Muscle layer of duodenum (tissue), 2 donors: ENCODE measurements around the gene VSIG10L2.
"Not testable (repeated sequence)": the region's sequence is repeated elsewhere in the genome, so short reads cannot be mapped to it uniquely, and the experiment has no call there.

Experiments
- H3K27ac ChIP-seq: one replicate; pipeline ENCODE4 v1.7.0; 2013; ENCODE audit warnings: mild to moderate bottlenecking, low read length
- H3K27me3 ChIP-seq: one replicate; pipeline ENCODE4 v1.7.0; 2013; ENCODE audit warnings: low read depth, mild to moderate bottlenecking, control low read depth, low read length
- H3K36me3 ChIP-seq, 2 donors: one replicate each; pipeline ENCODE4 v1.7.0; 2013; ENCODE audit warnings: low read length in 2 of 2, control low read depth in 1 of 2, mild to moderate bottlenecking in 1 of 2; ENCODE audit not compliant: insufficient read depth in 2 of 2, control insufficient read depth in 1 of 2
- H3K4me1 ChIP-seq, 2 donors: one replicate each; pipeline ENCODE4 v1.7.0; 2013; ENCODE audit warnings: low read length in 2 of 2, mild to moderate bottlenecking in 2 of 2, control low read depth in 1 of 2, moderate library complexity in 1 of 2; ENCODE audit not compliant: insufficient read depth in 2 of 2, control insufficient read depth in 1 of 2
- H3K4me3 ChIP-seq, 2 donors: one replicate each; pipeline ENCODE4 v1.7.0; 2013; ENCODE audit warnings: low read length in 2 of 2, low read depth in 1 of 2, mild to moderate bottlenecking in 1 of 2
- H3K9me3 ChIP-seq, 2 donors: one replicate each; pipeline ENCODE4 v1.7.0; 2013; ENCODE audit warnings: low read length in 2 of 2, control low read depth in 1 of 2, mild to moderate bottlenecking in 1 of 2; ENCODE audit not compliant: control insufficient read depth in 1 of 2
- donor health status: healthy.

The VSIG10L2 gene

DNA sequence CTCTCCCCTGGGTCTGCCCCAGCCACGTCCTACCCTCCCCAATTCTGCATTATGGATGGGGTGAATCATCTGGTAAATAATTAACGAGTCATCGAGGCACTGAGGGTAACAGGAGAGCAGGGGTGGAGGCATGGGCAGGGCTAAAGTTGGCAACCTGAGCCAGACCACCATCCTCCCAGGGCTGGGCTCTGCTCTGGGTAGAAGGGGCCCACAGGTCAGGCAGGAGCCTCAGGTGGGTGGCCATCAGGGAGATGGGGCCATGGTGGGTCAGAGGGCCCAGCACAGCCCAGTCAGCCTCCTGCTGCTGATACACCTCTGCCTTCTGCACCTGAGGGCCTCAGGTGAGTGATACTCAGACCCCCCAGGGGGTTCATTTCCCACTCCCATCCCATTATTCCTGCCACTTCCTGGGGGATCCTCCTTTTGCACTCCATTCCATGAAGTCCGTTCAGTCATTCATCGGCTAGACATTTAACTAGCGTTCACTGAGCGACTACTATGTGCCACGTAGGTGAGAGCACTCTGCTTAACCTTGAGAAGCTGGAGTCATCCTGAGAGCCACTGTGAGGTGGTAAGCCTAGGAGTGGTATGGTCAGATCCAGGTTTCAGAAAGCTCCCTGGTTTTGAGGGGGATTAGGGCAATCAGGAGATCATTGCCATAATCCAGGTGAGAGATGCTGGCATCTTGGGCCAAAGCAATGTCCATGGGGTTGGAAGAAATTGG, at the start of gene VSIG10L2:
Gene VSIG10L2, plus strand, starts transcription at position 248 of the 724 bp plus-strand sequence. Its CDS starts 12 bp downstream, at position 260.
- no peak within 1 kb of the TSS for H3K27ac ChIP-seq
- H3K4me3 ChIP-seq: no peak within 1 kb of the TSS

GRCh38 chr11:125901872-125902271, 44.0 kb upstream of the VSIG10L2 start:
- Histone ChIP-seq H3K4me1 (peaks cover 4 to 16% of the 10 kb centered on the region in 2 donors), H3K9me3 (no peaks in the 10 kb centered on the region), H3K4me3 (no peak overlapping the region), H3K36me3 (peaks cover 12 to 14% of the 10 kb centered on the region in 2 donors), H3K27ac (no peak overlapping the region), H3K27me3 (peaks cover 6% of the 10 kb centered on the region)

More for the DNA sequence above, at the start of gene VSIG10L2:
- Histone ChIP-seq H3K27me3 (no peaks in the 10 kb centered on the region), H3K36me3 (no peaks in the 10 kb centered on the region), H3K9me3 (no peaks in the 10 kb centered on the region), H3K4me1 (peaks cover 0 to 20% of the 10 kb centered on the region in 2 donors)

DNA sequence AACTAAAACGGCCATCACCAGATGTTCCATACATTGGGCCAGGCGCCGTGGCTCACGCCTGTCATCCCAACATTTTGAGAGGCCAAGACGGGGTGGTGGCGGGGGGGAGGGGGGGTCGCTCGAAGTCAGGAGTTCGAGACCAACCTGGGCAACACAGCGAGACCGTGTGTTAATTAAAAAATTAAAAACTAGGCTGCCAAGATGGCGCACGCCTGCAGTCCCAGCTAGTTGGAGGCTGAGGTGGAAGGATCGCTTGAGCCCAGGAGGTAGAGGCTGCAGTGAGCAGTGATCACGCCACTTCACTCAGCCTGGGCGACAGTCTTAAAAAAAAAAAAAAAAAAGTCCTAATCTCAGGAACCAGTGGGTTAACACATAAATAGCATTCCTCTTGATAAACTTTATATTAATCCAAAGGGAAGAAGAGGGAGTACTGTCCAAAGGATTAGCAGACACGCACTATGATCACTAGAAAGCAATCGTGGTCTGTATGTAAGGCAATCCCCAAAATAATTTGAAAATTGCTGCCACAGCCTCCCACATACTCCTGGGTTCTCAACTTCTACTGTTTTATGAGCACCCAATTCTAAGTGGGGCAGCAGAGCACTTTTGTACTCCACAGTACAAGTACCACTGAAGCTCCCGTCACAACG, 43.4 kb upstream of the VSIG10L2 start:
- H3K36me3 ChIP-seq: peaks cover 12 to 14% of the 10 kb centered on the region in 2 donors
- peaks cover 6% of the 10 kb centered on the region for H3K27me3 ChIP-seq
- H3K27ac ChIP-seq: peak overlapping the region; percentile 94
- H3K4me1 ChIP-seq: peaks cover 4 to 16% of the 10 kb centered on the region in 2 donors
- no peaks in the 10 kb centered on the region for H3K9me3 ChIP-seq
- peak overlapping the region; percentile 71 to 92 for H3K4me3 ChIP-seq

DNA sequence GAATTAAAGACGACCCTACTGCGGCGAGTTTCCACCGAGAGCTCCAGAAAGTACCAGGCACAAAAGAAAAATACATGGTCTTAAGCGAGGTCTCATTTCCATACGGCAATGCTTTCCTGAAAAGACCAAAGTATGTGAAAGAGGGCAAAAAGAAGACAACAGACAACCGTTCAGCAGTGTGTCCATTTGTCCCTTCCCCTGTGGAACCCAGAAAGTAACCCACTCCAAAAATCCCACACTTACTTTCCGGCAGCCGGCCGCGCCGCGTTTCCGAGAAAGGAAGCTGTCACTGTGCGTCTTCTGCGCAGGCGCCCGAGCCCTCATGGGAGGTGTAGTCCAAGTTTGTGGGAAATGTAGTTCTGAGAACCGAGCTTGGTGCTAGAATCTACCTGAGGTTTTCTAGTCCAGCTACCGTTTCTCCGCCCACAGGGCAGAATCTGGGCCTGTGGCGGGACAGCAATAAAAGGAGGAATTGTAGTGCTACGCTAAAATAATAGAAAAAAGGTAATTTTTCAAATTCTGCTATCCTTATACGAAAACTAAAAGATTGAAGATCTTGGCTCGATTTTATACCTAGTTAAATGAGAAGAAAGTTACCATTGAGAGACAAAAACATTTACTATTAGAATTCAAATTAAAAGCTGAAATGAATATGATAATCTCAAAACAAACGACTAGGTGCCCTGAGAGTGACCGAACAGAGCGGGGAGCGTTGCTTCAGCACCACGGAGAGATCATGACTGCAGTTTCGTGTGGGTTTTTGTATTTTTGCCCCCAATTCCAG, 42.7 kb upstream of the VSIG10L2 start, which contains the start of gene PUS3:
Gene PUS3, minus strand, starts transcription at position 280 of the 784 bp plus-strand sequence. CDS start 6,922 bp downstream, outside the sequence.
- H3K9me3 ChIP-seq: no peaks in the 10 kb centered on the region
- peaks cover 6% of the 10 kb centered on the region for H3K27me3 ChIP-seq
- peaks cover 4 to 16% of the 10 kb centered on the region in 2 donors for H3K4me1 ChIP-seq
- H3K27ac ChIP-seq: peak within 1 kb of the TSS; percentile 94
- peaks cover 12 to 14% of the 10 kb centered on the region in 2 donors for H3K36me3 ChIP-seq
- H3K4me3 ChIP-seq: peak within 1 kb of the TSS; percentile 71 to 92

- H3K9me3 ChIP-seq: no peaks in the 10 kb centered on the region
- peaks cover 12 to 14% of the 10 kb centered on the region in 2 donors for H3K36me3 ChIP-seq
- H3K27me3 ChIP-seq: peaks cover 6% of the 10 kb centered on the region
- H3K4me3 ChIP-seq: peak within 1 kb of the TSS; percentile 71 to 92
- H3K4me1 ChIP-seq: peaks cover 4 to 16% of the 10 kb centered on the region in 2 donors
- no peak within 1 kb of the TSS for H3K27ac ChIP-seq
Measured at GRCh38 chr11:125903711-125904659, 41.9 kb upstream of the VSIG10L2 start, which contains the start of gene DDX25. Gene DDX25, plus strand, starts transcription at chr11:125904508. Its CDS starts 10 bp downstream, at chr11:125904518.

DNA sequence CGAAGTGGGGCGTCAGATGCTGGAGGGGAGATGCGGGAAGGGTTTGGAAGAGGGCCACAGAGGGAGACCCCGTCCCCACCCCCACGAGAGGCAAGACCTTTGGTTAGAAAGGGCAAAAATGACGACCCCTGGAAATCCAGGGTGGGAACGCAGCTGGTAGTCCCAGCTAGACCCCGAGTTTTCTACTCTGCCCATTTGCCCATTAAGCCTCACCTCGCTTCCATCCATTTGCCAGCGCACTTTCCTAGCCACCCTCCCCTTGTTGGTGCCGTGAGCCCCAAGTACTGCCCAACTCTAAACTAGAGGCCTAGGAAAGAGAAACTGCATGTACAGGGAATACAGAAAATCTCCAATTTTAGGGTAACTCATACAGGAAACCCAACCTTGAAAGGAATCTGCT, 41.2 kb upstream of the VSIG10L2 start:
- Histone ChIP-seq H3K4me3 (peak overlapping the region in 1 of 2 donors; percentile 71), H3K36me3 (peaks cover 7 to 8% of the 10 kb centered on the region in 2 donors), H3K4me1 (peaks cover 4 to 16% of the 10 kb centered on the region in 2 donors), H3K27ac (no peak overlapping the region), H3K9me3 (no peaks in the 10 kb centered on the region), H3K27me3 (peaks cover 6% of the 10 kb centered on the region)

GRCh38 chr11:125910226-125910849, 35.5 kb upstream of the VSIG10L2 start:
- no peak overlapping the region for H3K4me3 ChIP-seq

DNA sequence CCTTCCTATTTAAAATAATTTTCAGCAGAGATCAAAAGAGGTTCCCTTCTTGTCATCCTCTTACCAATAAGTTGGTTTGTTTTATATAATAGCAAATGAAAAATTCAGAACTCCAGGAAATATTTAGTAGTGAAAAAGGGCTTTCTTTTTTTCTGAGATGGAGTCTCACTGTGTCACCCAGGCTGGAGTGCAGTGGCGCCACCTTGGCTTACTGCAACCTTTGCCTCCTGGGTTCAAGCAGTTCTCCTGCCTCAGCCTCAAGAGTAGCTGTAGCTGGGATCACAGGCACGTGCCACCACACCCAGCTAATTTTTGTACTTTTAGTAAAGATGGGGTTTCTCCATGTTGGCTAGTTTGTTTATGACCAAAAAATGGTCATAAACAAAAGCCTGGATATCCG, 31.2 kb upstream of the VSIG10L2 start:
- H3K9me3 ChIP-seq, H3K4me3 ChIP-seq, H3K27ac ChIP-seq, H3K4me1 ChIP-seq, H3K36me3 ChIP-seq, H3K27me3 ChIP-seq: not testable (repeated sequence)

More at GRCh38 chr11:125910226-125910849, 35.5 kb upstream of the VSIG10L2 start:
- Histone ChIP-seq H3K27me3 (no peaks in the 10 kb centered on the region), H3K36me3 (no peaks in the 10 kb centered on the region), H3K4me1 (no peaks in the 10 kb centered on the region), H3K9me3 (no peaks in the 10 kb centered on the region), H3K27ac (no peak overlapping the region)

DNA sequence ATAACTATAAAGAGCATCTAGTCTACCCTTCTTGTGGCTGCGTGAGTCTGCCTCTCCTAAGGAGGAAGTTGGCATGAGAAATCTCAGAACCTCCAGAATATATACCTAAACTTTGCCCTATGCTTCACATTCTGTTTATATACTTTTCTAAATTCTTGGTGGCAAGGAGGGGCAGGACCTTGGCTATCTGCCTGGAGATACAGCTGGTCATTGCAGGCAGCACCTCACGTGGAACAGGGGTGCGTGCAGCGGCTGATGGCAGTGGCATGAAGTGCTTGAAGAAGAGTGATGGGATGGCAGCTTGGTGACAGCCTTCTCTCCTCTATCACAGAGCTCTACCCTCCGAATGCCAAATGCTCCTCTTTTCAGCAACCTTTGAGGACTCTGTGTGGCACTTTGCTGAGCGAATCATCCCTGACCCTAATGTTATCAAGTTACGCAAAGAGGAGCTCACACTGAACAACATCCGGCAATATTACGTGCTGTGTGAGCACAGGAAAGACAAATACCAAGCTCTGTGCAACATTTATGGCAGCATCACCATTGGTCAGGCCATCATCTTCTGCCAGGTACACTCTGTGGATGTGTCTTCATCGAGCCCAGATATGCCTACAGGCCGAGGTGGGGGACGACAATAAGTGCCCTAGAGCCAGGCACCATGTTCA, 29.0 kb upstream of the VSIG10L2 start:
- H3K27me3 ChIP-seq: no peaks in the 10 kb centered on the region
- H3K4me1 ChIP-seq: no peaks in the 10 kb centered on the region
- no peak overlapping the region for H3K4me3 ChIP-seq
- H3K36me3 ChIP-seq: no peaks in the 10 kb centered on the region
- H3K27ac ChIP-seq: no peak overlapping the region
- H3K9me3 ChIP-seq: no peaks in the 10 kb centered on the region
